Sciatic nerve (tissue), 2 donors: ENCODE results near the gene KCNK2. TPM values are rescaled to one million over a fixed set of nuclear protein-coding genes. Genes with fewer than 3 reads are reported as not detected.
A peak's percentile ranks its signal among the peaks of the same experiment; 100 is the strongest.

Source experiments
- ATAC-seq: fragments of 200-7000 bp; cut with Tn5 transposase; one replicate; pipeline ENCODE4 v1.9.1; 2020; ENCODE audit warnings: mild to moderate bottlenecking, moderate library complexity
- DNase-seq: peaks from one replicate; pipeline ENCODE4 v3.0.0-alpha.2; 2020; ENCODE audit warnings: low spot score
- intact Hi-C: fragments of 100-400 bp; cut with DNase I; formaldehyde crosslinking; loops from one replicate; pipeline ENCODE4 v1.14.2; 2022
- total RNA-seq: library from RNA; stranded (reverse); fragmentation: NEBNext Ultra II Directional; extraction: Animal tissue kit (Norgen Biotek cat#: 25700); gene quantifications from one replicate; pipeline ENCODE4 v1.2.1, GENCODE V29; 2021
- donor health status: DM: no; HTN: no; CAD: no.
- donor health status: DM: no; HTN: no; CAD: no.

Gene KCNK2, protein sequence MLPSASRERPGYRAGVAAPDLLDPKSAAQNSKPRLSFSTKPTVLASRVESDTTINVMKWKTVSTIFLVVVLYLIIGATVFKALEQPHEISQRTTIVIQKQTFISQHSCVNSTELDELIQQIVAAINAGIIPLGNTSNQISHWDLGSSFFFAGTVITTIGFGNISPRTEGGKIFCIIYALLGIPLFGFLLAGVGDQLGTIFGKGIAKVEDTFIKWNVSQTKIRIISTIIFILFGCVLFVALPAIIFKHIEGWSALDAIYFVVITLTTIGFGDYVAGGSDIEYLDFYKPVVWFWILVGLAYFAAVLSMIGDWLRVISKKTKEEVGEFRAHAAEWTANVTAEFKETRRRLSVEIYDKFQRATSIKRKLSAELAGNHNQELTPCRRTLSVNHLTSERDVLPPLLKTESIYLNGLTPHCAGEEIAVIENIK
- 18.2 TPM for total RNA-seq

DNA sequence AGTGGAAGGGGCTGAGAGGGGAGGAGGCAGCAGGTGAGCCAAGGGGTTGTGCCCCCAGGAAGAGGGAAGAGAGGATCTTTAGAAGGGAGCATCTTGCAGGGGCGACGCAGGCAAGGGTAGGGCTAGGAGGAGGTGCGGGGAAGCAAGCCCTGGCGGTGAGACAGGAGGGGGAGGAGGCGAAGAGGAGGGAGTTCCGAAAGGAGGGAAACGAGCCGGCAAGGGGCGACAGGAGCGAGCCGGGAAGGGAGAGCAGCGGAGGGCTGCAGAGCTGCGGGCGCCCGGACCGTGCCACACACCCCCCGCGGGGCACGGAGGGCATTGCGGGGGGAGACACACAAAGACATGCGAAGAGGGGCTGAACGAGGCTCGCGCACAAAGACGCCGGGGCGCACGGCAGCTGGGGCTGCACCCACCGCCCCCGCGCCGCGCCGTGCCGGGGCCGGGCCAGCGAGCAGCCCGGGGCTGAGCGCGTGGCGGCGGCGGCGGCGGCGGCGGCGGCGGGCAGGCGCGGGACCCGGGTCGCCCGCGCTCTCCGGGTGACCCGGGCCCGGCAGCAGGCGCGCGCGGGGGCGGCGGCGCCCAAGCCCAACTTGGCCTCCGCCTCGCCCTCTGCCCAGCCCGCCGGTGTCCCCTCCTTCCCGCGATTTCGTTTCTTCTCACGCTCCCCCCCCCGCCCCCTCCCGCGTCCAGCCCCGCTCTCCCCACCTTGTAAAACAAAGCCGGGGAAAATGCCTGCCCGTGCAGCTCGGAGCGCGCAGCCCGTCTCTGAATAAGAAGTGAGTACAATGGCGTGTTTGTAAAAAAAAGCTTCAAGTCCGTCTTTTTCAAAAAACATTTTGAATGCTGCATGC is at the start of gene KCNK2:
KCNK2 (plus strand) TSS at position 206 of the 851 bp plus-strand sequence. CDS start 649 bp downstream, outside the sequence.
- intact Hi-C loops = no loop called here
- DNase-seq (peak; percentile 81), ATAC-seq (peak; percentile 86)

DNA sequence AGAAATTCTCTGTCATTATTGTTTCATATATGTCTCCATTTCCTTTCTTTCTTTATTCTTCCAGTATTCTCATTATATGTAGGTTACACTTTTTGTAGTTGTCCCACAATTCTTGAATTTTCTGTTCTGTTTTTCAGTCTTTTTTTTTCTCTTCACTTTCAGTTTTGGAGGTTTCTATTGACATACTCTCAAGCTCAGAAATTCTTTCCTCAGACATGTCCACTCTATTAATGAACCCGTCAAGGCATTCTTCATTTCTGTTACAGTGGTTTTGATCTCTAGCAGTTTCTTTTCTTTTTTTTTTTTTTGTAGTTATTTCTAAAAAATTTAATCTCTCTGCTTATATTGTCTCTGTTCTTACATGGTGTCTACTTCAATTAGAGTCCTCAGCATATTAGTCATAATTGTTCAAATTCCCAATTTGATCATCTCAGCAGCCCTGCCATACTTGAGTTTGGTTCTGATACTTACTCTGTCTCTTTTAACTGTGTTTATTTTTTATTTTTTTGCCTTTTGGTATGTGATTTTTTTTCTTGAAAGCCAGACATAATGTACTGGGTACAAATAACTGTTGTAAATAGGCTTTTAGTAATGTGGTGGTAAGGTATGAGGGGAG is 49.5 kb upstream of the KCNK2 start:
- no peak for ATAC-seq
- intact Hi-C loops = no loop called here
- DNase-seq = no peak

DNA sequence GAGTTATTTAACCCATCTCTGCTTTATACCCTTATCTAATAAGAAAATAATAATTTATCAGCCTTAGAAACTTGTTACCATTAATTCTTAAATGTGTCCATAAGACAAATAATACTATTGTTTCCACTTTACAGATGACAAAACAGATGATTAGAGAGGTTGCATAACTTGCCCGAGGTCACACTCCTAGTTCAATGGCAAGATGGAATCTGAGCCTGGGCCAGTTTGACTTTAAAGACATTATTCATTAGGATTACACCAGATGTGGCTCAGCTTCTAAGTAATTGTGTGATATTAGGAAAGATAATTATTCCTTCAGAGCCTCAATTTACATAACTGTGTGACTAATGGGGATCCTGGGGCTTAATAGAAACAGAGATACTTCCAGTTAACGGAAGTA is 42.3 kb upstream of the KCNK2 start:
- DNase-seq (no peak), ATAC-seq (peak; percentile 79)
- intact Hi-C loops = no loop called here

DNA sequence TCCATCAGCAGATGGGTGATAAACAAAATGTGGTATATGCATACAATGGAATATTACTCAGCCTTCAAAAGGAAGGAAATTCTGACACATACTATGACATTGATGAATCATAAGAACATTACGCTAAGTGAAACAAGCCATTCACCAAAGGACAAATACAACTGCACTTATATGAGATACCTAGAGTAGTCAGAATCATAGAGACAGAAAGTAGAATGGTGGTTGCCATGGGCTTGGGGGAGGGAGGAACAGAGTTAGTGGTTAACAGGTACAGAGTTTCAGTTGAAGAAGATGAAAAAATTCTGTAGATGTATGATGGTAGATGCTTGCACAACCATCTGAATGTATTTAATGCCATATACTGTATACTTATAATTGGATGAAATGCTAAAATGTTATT is 39.1 kb upstream of the KCNK2 start:
- no peak for DNase-seq
- intact Hi-C loops = no loop called here
- no peak for ATAC-seq

DNA sequence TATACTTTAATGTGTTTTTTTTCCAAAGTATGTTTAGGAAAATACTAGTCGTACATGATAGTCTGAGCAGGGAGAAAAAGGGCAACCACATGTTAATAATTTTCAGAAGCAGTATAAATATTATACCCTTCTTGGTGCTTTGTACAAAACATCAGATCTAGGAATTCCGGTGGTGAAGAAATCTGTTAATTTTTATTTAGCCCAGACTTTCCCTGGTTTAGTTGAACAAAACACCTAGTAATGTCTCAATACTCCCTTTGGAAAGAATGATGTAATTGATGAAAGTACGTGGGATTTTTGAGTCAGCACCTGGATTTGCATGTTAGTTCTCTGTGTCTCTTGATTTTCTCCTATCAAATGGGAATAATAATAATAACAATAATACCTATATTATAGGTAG is 38.4 kb upstream of the KCNK2 start:
- no peak for ATAC-seq
- DNase-seq = no peak
- intact Hi-C loops = no loop called here

DNA sequence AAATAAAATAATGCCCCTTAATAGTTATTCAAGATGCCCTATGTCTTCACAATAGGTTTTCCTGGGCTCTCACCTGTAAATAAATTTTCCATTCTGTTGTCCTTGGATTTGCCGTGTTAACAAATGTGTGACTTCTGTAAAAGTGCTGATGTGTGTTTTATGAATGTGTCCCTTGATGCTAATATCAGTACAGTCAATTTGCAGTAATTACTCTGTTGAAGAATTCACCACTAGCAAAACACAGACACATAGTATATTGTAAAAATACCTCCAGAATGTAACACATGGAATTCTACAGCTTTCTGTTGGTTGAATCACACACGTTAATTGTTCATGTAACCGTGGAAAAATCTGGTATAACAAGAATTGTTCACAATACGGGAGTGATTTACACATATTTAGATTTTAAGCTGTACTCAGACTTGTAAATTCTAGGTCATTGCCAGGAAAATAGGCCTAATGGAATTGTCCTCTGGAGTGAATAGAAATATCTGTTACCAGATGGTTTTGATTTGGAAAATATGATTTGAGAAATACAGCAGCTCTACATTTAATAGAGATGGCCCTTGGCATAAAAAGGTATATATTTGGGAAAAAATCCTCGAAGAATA is 36.7 kb upstream of the KCNK2 start:
- ATAC-seq (no peak), DNase-seq (no peak)
- intact Hi-C loops = no loop called here

DNA sequence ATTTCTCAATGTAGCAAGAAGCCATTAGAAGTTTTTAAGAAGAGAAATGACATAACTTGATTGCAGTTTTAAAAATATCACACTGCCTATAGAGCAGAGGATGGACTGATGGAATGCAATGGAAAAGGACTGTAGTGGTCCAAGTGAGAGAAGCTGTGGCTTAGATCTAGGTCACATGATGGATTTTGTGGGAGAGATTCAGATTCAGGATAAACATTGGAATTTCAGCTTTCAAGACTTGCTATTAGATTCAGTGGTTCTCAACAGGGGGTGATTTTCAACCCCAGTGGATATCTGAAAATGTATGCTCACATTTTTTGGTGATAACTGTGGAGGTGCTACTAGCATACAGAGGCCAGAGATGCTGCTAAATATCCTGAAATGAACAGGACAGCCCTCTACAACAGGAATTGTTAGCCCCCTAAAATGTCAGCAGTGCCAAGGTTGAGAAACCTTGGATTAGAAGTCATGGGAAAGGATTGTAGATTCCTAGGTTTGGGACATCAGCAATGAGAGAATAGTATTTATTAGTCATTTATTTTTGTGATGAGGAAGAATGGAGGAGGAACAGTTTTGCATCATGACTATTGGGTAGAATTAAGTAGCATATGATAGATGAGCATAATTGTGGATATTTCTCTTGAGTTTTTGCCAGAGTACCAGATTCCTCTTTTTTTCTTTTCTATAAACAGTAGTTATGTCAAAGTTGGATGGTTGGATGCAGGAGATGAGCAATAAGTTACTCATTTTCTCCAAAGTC is 30.1 kb upstream of the KCNK2 start:
- intact Hi-C loops = no loop called here
- DNase-seq (no peak), ATAC-seq (no peak)

DNA sequence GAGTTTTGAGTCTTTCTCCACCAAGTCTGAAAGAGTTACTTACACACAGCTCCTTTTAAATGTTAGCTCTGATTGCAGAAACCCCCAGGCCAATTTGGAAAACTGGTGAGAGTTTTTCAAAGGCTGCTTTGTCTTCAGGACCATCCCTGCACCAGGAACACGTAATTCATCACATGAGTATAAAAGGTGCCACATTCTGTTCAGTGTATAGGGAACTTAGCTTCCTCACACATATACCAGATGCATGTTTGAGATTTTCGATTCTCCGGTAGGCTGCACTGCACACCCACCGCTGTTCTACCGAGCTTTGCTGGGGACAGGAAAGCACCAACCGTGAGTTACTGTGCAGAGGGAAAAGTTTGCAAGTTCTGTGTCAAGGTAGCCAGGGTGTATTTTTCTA is 28.3 kb upstream of the KCNK2 start:
- intact Hi-C loops = no loop called here
- ATAC-seq (no peak), DNase-seq (no peak)

DNA sequence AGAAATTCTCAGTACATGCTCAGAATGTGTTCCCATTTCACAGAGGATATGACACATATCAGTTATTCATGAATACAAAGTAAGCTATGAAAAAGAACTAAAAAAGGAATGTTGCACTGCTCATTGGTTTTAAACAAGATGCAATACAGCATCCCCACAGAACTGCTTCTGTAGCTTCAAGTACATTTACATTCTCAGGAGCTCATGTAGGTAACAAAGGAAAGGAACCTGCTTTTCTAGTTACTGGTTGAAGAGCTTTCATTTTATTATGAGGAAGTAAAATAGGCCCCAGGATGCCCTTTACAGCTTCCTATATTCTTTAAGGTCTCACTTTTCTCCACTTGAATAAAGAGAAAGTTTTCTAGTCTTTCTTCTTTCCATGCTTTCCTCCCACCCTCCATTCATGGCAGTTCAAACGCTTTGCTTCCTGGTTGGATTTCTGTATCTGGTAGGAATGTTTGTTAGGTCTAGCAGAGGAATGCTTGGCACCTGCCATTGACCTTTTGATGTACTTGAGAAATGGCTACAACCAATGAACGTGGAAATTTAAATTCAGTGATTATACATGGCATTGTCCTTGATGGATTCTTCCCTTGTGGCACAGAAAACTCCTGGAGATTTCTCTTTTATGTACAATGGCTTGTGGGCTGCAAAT is 27.1 kb upstream of the KCNK2 start:
- no peak for ATAC-seq
- intact Hi-C loops = no loop called here
- no peak for DNase-seq

DNA sequence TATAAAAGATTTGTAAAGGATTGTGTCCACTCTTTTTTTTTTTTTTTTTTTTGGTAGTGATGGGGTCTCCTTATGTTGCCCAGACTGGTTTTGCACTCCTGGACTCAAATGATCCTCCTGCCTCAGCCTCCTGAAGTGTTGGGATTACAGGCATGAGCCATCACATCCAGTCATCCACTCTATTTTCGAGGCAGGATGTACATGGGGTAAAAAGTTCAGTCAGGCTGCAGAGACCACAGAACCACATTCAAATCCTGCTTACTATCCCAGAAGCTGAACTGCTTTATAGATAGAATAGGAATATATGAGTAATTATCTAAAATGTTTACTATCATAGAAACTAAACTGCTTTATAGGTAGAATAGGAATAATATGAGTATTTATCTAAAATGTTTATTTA is 26.0 kb upstream of the KCNK2 start:
- intact Hi-C loops = no loop called here
- no peak for ATAC-seq

DNA sequence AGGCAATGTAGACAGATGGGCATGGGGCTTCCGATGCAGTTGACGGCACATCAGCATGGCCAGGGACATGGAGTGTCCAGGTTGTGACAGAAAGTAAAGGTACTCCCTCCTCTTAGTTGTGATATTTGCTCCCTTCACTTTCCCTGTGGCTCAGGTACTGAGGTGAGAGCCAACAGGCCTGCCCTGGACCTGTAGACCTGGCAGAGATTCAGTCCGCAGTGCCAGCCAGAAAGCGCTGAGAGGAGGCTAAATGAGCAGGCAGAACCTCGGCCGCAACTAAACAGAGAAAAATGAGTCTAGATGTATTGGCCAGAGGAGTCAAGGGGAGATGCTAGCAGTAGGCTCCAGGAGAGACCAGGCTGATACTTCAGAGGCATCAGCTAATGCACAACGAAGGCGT is 22.6 kb upstream of the KCNK2 start:
- intact Hi-C loops = no loop called here
- ATAC-seq (no peak), DNase-seq (no peak)

More for the DNA sequence above, 26.0 kb upstream of the KCNK2 start:
- DNase-seq = no peak

DNA sequence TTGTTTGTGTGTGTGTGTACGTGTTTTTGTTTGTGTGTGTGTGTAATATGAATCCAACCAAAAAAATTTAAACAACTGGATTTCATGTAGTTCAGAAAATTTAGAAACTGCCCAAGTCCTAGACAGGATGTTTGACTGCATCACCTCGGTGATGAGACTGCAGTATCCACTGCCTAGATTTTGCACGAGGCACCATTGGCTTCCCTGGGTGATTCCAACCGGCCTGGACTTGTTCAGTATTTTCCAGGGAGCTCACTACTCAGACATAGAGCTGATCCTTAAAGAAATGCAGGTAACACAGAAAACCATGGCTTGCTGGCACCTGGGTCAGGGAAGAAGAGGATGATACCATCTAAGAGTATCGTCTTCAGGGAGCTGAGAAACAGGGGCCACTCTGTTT is 18.2 kb upstream of the KCNK2 start:
- DNase-seq = no peak
- intact Hi-C loops = no loop called here
- ATAC-seq = no peak

DNA sequence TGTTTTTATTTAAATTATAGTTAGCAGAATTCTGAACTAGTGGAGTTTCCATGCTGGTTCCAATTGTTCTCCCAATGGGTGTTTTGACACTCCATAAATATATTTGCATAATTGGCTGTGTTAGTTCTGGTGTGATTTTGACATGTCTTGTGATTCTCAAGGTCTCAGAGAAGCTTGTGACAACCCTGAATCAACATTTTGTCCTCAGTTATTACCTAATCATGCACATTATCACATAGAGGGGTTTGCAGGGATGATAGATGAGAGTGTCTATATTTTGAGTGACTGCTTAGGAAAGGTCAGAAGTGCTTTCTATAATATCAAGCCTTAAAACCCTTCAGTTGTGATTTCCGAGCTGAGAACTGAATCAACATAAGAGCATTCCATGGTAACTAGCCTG is 11.5 kb upstream of the KCNK2 start:
- ATAC-seq (no peak), DNase-seq (no peak)
- intact Hi-C loops = no loop called here

DNA sequence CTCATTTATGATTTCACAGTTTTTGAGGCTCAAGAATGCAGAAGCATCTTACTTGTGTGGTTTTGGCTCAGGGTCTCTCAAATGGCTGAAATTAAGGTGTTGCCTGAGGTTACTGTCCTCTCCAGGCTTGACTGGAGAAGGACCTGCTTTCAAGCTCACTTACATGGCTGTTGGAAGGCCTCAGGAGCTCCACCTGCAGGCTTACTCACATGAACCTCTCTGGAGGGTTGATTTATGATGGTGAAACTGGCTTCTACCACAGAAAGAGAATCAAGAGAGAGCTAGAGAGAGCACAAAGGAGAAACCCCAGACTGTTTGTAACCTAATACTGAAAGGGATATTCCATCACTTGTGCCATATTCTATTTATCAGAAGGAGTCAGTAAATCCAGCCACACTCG is 6.2 kb upstream of the KCNK2 start:
- DNase-seq = no peak
- intact Hi-C loops = no loop called here
- ATAC-seq = no peak

DNA sequence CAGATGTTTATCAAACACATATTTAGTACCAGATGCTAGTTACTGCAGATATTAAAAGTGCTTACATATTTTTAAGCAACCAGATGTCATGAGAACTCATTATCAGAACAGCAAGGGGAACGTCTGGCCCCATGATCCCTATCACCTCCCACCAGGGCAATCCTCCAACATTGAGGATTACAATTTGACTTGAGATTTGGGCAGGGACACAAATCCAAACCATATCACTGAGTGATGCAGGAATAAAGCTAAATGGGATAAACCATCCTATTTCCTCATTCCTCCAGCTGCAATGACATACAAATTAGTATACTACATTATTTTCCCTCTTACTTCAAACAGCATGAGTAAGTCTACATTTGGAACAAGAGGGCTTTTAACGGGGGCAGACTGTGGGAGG is 3.1 kb upstream of the KCNK2 start:
- no peak for ATAC-seq
- intact Hi-C loops = no loop called here
- DNase-seq = no peak

DNA sequence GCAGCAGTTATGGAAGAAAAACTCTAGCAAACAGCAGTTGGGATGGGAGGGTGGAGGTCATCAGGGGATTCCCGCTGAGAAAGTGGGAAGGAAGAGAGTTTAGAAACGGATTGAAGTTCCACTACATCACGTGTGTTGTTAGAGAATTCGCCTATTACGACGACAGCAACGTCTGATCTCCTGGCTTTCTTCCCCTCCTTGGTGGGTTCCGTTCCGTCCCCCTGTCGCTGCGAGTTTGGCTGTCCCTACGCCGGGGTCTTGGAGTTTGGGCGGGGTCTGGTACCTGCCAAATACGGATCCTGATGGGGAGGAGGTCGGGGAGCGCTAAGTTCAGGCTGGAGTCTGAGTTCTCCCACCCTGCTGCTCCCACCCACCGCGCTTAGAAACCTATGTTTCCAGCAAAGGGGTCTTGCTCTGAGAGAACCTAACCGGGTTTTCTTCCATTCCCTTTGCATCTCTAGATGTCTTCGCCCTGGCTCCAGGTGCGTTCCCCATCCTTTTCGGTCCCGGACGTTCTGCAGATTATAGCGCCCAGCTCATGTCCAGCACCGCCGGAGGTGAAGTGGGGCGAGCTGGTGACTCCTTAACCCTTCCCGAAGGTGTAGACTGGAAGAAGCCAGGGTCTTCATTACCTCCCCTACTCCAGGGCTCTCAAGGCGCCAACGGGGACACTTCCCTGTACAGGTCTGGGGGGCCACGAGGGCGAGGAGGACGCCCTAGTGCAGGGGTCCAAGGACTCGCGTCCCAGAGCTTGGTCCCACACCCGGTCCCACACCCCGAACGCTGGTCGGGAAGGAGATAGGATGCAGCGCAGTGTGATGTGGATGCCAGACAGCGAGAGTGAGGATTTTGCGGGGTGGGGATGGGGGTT is 641 bp upstream of the KCNK2 start:
- intact Hi-C loops = no loop called here
- ATAC-seq = peak; percentile 71
- DNase-seq = peak; percentile 55

DNA sequence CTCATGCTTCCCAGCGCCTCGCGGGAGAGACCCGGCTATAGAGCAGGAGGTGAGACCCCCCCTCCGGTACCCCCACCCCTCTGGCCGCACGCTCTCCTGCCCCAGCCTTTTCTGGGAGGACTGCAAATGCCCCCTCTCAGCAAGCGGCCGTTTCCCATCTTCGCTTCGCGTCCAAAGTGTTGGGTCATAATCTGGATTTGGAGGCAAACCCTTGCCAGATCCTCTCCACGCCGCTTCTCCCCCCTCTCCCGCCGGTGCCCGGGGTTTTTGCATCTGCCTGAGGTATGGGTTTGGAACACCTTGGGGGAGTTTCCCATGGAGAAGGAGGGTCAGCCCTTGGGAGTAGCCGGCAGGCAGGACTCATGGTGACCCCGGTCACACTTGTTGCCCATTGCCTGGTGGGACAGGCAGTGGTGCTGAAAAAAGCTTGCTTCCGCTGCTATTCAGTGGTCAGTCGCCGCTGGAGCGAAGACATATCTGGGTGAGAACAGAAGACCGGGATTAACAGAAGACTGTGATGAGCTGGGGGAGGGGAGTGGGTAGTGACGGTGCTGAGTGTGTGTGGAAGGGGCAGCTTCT is 935 bp downstream of the KCNK2 start:
- intact Hi-C loops = no loop called here
- ATAC-seq (peak; percentile 78), DNase-seq (peak; percentile 61)
